Lung (tissue), 12 donors: ENCODE data around the gene CUL4A. TPM values are rescaled to one million over a fixed set of nuclear protein-coding genes. Genes with fewer than 3 reads are reported as not detected.

Experiments used
- ATAC-seq: fragments of 200-7000 bp; cut with Tn5 transposase; one replicate; pipeline ENCODE4 v1.9.1; 2020; ENCODE audit warnings: moderate number of reproducible peaks; ENCODE audit not compliant: insufficient read depth, low FRiP score
- DNase-seq, 3 donors: peaks; one replicate each; pipeline ENCODE4 v3.0.0-alpha.2; 2013 to 2017
- H3K27ac ChIP-seq, 2 donors: one replicate each; pipeline ENCODE4 v1.5.1; 2013; ENCODE audit warnings: mild to moderate bottlenecking in 2 of 2, moderate library complexity in 2 of 2, control low read depth in 1 of 2, inconsistent platforms in 1 of 2, low read depth in 1 of 2, low read length in 1 of 2
- H3K27me3 ChIP-seq, 3 donors: one replicate each; pipeline ENCODE4 v1.5.1; 2013; ENCODE audit warnings: low read length in 2 of 3; ENCODE audit not compliant: control insufficient read depth in 3 of 3, insufficient read depth in 3 of 3
- H3K36me3 ChIP-seq, 4 donors: one replicate each; pipeline ENCODE4 v1.5.1; 2013; ENCODE audit warnings: low read length in 4 of 4, mild to moderate bottlenecking in 1 of 4, moderate library complexity in 1 of 4; ENCODE audit not compliant: control insufficient read depth in 4 of 4, insufficient read depth in 4 of 4
- H3K4me1 ChIP-seq, 5 donors: one replicate each; pipeline ENCODE4 v1.5.1; 2013; ENCODE audit warnings: low read length in 5 of 5, mild to moderate bottlenecking in 2 of 5, moderate library complexity in 1 of 5; ENCODE audit not compliant: control insufficient read depth in 5 of 5, insufficient read depth in 5 of 5
- H3K4me3 ChIP-seq: one replicate; pipeline ENCODE4 v1.5.1; 2013; ENCODE audit warnings: mild to moderate bottlenecking, control low read depth, moderate library complexity
- H3K9ac ChIP-seq, 2 donors: one replicate each; pipeline ENCODE4 v1.5.1; 2013; ENCODE audit warnings: low read length in 2 of 2, control low read depth in 1 of 2; ENCODE audit not compliant: insufficient read depth in 1 of 2
- H3K9me3 ChIP-seq, 4 donors: one replicate each; pipeline ENCODE4 v1.5.1; 2013; ENCODE audit warnings: low read length in 3 of 4, mild to moderate bottlenecking in 1 of 4, moderate library complexity in 1 of 4; ENCODE audit not compliant: control insufficient read depth in 4 of 4, insufficient read depth in 3 of 4
- CTCF ChIP-seq: IDR thresholded peaks from 2 replicates; pipeline ENCODE4 v1.5.1; 2012; ENCODE audit warnings: mild to moderate bottlenecking; ENCODE audit errors: control extremely low read depth, extremely low read depth
- WGBS, 2 donors: extraction: QIAGEN DNeasy Blood & Tissue Kit; methylation state at CpG; one replicate each; pipeline ENCODE4 v1.1.7; 2013; 5-methylcytosine and 5-hydroxymethylcytosine counted together
- polyA plus RNA-seq, 2 donors: library from polyadenylated mRNA; stranded (reverse); fragments of 200-250 nt; gene quantifications; one replicate each; pipeline ENCODE4 v1.2.1, GENCODE V29; 2013
- total RNA-seq, 2 donors: library from RNA; depleted of rRNA in 1 of 2; stranded (reverse); fragments of >200 nt in 1 of 2; gene quantifications; one replicate each; pipeline ENCODE4 v1.2.1, GENCODE V29; 2014 to 2021
- donor health status: control.
- donor health status: control.
- donor health status: Bipolar disorder and iron deficiency.
- donor health status: healthy.
- donor health status: DM: yes; HTN: yes; CAD: no.

Gene CUL4A
- total and polyA plus RNA-seq, 4 donors, result 29.2 to 88.1 (median 57.5) TPM

GRCh38 chr13:113231306-113232207 is 22.1 kb downstream of the CUL4A start:
- Histone ChIP-seq H3K4me3 (no peak overlapping the region), H3K9me3 (peaks cover 0 to 3% (median 0%) of the 10 kb centered on the region in 4 donors), H3K36me3 (peaks cover 0 to 40% (median 21%) of the 10 kb centered on the region in 4 donors), H3K9ac (no peak overlapping the region), H3K4me1 (peaks cover 0 to 30% (median 0%) of the 10 kb centered on the region in 5 donors), H3K27ac (no peak overlapping the region), H3K27me3 (no peaks in the 10 kb centered on the region)
- WGBS, 2 donors, result 86 to 88% methylated on average over 13 of the region's 14 CpGs
- no peak for ATAC-seq
- TF ChIP-seq CTCF, result no peak
- no peak for DNase-seq

- peaks cover 5 to 39% (median 27%) of the 10 kb centered on the region in 4 donors for H3K36me3 ChIP-seq
- WGBS, 2 donors, result 81 to 87% methylated on average over 17 of the region's 18 CpGs
- no peak for ATAC-seq
Measured at GRCh38 chr13:113232208-113233003, 23.0 kb downstream of the CUL4A start.

GRCh38 chr13:113233101-113233500 is 23.7 kb downstream of the CUL4A start:
- no peaks in the 10 kb centered on the region for H3K27me3 ChIP-seq
- peaks cover 0 to 3% (median 0%) of the 10 kb centered on the region in 4 donors for H3K9me3 ChIP-seq
- no peak overlapping the region for H3K27ac ChIP-seq
- H3K4me3 ChIP-seq, result no peak overlapping the region
- ATAC-seq (no peak), DNase-seq (no peak)
- H3K4me1 ChIP-seq, result peaks cover 0 to 18% (median 0%) of the 10 kb centered on the region in 5 donors
- peaks cover 5 to 37% (median 29%) of the 10 kb centered on the region in 4 donors for H3K36me3 ChIP-seq
- no peak for TF ChIP-seq CTCF
- H3K9ac ChIP-seq, result no peak overlapping the region
- whole genome bisulfite sequencing, 2 donors, result 98% methylated on average over 11 of the region's 11 CpGs

More at GRCh38 chr13:113232208-113233003, 23.0 kb downstream of the CUL4A start:
- Histone ChIP-seq H3K9ac (no peak overlapping the region), H3K4me3 (no peak overlapping the region), H3K4me1 (peaks cover 0 to 22% (median 0%) of the 10 kb centered on the region in 5 donors), H3K27ac (no peak overlapping the region), H3K9me3 (peaks cover 0 to 3% (median 0%) of the 10 kb centered on the region in 4 donors), H3K27me3 (no peaks in the 10 kb centered on the region)
- no peak for TF ChIP-seq CTCF
- DNase-seq, result no peak
